NCI-H748 treated with DMSO at 0.1 percent for 48 hours (cell line): ENCODE measurements around the gene CCDC107.

Experiments
- DNase-seq: peaks from one replicate; lab custom pipeline; 2025; lab: John Stamatoyannopoulos, UW

Gene CCDC107

DNA sequence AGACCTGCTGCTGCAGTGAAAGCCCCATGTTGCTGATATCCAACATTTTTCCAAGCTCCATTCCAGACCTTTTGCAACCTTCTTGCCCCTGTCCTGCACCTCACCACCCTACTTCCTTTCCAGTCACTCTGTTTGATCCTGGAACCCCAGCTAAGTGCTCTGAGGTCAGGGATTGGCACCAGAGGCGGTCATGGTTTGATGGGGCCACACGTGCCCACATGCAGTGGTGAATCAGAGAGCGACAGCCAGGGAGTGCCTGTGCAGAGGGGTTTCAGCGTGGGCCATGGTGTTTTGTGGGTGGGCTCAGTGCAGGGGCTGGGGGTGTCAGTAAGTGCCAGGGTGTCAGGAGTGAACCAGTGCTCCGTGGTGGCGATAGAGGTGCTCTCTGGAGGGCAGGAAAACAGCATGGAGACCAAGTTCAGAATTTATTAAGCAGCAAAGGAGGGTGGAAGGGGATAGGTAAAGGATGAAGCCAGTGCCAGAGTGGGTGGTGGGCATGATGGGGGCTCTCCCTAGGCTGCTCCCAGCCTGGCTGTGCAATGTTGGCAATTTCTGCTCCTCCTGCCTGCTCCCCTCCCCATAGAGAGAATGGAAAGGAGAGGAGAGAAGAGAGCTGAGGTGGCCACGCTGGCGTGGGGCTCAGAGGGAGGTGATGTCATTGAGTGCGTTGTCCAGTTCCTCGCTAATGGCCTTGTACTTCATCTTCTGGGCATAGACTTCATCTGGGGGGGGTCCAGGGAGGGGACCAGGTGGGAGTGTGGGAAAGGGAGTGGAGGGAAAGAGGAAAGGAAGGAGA lies 24.6 kb downstream of the CCDC107 start:
- DNase-seq: no peak

DNA sequence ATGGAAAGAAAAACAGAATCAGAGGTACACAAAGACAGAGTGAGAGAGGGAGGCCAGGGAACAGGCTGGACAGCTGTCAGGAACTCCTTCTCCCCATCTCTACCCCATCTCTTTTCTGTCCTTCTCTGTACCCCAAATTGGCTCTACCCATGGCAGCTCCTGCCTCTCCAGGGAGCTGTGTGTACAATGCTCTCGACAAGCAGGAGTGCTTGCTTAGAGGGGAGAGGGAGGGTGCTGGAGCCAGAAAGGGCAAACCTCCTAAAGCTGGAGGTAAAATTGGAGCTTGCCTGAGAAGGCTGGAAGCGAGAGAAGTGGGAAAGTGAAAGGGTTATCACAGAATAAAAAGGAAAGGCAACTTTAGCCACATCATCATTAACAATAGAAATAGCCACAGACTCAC lies 25.2 kb downstream of the CCDC107 start:
- no peak for DNase-seq

DNA sequence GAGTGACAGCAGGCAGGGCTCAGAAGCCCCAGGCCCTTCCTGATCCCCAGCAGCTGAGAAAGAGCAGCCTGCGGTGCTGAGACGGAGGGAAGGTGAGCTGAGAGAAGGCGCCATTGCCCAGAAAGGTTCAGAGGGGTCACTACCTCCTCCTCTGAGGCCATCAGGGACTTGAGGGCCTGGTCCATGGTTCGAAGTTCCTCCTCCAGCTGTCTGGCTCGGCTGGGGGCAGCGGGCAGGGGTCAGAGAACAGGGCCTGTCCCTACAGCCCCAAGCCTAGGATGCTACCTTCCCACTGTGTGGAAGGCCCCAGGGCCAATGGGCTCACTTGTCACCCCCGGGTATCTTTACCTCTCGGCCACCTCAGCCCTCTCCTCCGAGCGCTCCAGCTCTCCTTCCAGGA lies 26.8 kb downstream of the CCDC107 start:
- no peak for DNase-seq

DNA sequence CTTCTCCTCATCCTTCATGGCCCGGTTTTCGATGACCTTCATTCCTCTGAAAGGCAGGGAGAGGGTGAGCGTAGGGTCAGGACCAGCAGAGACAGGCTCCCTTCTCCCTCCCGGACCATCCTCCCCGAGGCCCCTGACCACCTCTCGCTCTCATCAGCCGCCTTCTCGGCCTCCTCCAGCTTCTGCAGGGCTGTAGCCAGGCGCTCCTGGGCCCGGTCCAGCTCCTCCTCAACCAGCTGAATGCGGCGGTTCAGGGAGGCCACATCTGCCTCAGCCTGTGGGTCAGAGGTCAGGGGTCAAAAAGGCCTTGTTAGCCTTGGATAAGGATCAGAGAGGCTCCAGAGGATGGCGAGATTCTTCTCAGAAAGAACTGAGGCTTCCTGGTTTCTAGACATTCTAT lies 27.4 kb downstream of the CCDC107 start:
- DNase-seq: no peak

DNA sequence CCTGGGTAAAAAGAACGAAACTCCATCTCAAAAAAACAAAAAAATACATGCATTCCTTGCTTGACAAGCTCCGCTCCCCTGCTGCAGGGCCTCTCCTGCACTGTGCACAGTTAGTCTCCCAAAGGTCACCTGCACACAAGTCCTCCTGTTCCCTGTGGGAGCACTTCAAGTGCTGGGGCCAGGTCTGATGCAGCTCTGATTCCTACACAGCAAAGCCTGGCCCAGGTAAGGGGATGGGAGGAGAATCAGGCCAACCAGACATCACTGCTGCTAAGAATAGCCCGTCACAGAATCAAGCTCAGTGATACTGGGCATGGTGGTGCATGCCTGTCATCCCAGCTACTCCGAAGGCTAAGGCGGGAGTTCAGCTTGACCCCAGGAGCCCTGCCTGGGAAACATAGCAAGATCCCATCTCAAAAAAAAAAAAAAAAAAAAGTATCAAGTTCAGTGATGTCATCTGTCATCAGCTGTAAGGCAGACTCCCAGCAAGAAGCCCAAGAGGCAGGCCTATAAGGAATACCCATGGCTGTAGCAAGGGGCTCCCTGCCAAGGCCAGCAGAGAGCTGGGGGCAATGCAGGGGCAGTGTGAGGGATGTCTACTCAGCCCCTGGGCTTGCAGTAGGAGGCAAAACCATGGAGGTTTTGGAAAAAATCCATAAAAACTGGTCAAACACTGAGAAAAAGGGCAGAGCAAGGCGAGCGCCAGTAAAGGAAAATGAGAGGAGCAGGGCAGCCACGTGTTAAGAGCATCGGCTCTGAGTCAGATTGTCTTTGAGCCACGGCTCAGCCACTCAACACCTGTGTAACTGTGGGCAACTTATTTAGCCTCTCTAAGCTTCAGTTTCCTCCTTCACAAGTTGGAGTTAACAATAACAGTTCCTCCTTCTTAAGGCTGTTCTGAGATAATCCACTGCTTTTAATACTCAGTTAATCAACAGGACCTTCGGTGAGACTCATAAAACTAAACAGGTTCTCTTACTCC lies 28.4 kb downstream of the CCDC107 start:
- DNase-seq: no peak

DNA sequence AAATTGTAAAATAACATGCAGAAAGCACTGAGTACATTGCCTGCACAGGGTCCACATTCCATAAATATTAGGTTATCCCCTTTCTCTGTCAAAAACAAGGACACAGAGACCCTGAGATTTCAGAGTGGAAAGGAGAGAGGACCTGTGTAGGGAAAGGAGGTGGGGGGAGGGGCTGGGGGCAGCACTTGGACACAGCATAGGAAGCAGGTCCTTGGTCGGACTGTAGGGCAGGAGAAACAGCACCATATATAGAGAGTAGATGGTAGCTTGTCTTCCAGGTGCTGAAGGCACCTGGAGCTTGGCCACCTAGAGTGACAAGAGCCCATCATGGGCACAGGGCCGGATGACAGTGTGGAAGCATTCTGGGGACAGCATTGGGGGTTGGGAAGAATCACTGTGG lies 29.2 kb downstream of the CCDC107 start:
- DNase-seq: no peak

DNA sequence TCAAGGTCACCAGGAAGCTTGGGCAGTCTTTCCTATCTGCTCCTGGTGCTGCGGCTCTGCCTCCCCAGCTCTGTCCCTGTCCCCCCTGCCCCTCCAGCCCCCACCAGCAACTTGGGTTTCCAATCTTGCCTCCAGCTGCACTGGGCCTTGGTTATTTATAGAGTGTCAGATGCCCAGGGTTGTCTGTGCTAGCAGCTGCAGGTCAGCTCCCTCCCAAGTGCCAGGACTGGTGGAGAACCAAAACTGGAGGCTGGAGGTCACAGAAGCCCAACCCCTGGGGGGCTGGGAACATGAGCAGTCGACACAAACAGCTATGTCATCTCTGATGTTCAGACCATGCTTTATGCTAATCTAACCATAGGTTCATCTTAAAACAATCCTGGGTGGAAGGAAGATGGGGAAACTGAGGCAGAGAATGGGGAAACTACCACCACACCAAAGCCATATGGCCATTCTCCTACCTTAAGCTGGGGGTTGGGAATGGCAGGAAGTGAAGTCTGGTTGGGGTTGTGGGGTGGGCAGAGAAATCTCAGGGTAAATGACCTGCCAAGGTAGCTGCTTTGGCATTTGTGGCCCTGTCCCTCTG lies 30.0 kb downstream of the CCDC107 start:
- no peak for DNase-seq

DNA sequence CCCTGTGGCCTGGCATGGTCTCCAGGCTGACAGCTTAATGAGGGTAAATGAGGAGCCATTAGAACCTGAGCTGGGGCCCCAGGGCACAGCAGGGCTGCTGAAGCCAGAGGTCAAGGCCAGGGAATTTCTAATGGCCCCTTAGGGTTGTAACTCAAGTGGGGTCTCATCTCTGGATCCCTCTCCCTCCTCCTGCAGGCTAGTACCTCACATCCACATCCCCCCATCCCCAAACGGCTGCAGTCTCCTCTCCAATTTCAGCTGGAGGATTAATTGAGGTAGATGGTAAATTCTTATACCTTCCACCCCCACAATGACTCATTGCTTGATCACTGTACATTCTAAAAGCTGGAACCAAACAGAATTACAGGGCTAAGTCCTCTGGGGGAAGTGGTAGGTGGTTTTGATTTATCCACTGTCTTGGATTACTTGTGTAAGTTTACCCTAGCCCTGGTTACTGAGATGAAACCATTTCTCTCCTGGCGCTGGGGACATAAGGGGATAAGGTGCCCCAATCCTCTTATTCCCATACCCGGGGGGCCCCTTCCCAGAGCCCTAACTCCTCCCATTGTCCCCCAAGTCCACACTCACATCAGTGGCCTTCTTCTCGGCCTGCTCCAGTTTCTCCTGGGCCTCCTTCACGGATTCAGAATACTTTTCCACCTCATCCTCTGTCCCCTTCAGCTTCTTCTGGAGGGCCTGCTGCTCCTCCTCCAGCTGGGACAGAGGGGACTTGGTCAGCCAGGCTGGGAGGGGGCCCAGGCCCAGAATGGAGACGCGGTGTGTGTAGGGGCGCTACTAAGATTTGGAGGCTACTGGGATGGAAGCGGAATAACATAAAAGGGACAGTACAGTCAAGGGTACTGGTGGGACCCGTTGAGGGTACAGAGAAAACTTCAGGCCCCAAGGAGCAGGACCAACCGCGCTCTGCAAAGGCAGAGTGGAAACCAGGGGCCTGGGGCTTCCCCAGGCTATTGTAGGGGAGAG lies 30.8 kb downstream of the CCDC107 start:
- no peak for DNase-seq

DNA sequence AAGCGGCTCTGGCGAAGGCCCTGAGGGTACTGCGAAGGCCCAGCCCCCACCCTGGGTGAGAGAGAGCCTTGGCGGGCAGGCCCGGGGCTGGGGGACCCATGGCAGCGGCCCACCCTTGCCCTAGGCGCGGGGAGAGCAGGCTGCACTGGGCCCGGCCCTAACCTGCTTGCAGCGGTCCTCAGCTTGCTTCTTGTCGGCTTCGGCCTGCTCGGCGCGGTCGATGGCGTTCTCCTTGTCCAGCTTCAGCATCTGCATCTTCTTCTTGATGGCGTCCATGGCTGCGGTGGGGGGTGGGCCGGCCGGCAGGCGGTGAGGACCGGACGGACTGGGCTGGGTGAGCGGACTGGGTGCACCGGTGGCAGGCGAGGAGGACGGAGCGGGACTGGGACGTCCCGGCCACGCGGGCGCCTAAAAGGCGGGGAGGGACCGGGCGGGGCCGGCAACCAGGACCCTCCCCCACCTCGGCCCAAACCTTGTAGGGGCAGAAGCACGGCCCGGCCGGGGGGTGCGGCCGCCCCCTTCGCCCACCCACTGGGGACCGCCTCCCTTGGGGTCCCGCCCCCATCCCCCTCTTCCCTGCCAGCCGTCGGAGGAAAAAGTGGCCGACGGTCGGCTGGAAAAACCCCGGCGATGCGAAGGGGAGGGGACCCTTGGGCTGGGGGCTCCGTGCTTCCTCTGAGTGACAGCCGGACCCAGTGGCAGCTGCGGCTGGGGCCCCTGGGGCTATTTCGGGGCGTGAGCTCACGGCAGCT lies 31.6 kb downstream of the CCDC107 start, which contains the start of gene TPM2:
Gene TPM2 (minus strand): TSS at position 384 of the 752 bp plus-strand sequence. CDS start 108 bp downstream, at position 276.
- DNase-seq: no peak

DNA sequence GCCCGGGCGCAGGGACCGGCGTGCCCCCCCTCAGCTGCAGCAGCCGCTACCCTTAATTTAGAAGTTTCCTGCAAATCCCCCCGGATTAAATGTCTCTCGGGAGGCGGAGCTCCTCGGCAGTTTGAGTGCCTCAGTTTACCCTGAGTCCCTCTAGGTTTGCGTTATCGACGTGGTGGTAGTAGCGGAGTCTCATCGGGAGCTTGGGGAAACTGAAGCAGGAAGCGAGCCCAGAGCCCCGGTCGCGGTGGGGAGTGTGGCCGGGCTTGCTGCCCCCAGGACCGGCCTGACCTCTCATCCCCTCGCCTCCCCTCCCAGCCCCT lies 32.2 kb downstream of the CCDC107 start:
- DNase-seq: no peak

DNA sequence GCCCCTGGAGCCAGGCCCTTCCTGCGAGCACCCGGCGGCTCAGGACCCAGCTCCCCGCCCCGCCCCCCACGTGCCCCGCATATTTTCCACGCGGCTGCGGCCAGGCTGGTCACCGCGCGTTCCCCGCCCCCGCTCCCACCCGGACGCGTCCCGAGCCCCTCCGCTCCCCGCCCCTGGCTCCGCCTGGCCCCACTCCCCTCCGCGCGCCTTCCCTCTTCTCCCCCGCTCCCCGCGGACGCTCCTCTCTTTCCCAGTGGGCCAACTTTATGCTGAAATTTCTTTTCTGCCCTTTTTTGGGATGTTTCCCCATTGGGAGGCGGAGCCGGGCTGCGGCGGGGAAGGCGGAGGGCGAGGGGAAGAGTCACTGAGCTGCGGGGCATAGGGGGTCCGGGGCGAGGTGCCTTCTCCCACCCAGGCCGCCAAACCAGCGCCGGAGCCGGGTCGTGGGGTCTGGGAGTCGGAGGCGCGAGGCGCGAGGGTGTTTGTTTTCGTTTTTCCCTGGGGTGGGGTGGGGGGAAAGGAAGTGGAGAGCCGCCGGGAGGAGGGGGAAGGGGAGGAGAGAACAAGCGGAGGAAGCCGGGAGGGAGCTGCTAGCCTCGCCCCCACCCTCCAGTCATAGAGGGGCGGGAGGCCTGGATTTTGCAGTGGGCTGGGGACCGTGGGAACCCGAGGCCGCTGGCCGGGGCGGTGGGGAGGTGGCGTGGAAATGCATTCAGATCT lies 32.7 kb downstream of the CCDC107 start:
- DNase-seq: no peak

DNA sequence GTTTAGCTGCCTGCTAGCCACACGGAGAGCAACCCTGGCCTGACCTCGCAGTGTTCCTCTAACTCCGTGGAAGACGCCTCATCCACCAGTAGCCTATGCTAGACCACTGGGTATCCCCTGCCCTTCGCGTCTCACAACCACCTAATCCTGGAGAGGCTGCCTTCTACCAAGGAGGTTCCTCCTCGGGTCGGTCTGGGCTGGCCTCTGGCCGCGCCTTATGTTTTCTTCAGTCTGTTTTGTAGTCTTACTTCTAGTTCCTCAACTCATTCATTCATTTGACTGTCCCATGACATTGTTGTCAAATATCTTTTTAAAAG lies 33.2 kb downstream of the CCDC107 start:
- no peak for DNase-seq

DNA sequence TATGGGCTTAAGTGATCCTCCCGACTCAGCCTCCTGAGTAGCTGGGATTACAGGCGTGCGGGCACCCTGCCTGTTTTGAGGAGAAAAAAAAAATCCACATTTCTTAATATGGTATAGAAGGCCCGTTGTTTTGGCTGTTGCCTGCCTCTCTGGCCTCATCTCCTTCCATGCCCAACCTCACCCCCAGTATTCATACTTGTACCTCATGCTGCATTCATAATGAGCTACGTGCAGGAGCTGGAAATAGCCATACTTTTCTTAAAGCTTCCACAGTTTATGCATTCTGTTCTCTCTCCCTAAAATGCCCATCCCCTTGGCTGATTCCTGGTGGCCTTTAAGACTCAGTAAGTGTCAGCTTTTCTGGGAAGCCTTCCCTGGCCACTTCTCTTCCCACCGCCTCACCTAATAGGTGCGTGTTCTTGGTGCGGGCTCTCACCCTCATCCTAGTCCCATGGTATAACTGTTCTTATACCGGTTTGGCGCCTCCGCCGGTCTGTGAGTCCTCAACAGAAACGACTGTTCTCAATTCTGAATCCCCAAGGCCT lies 33.7 kb downstream of the CCDC107 start:
- DNase-seq: no peak

DNA sequence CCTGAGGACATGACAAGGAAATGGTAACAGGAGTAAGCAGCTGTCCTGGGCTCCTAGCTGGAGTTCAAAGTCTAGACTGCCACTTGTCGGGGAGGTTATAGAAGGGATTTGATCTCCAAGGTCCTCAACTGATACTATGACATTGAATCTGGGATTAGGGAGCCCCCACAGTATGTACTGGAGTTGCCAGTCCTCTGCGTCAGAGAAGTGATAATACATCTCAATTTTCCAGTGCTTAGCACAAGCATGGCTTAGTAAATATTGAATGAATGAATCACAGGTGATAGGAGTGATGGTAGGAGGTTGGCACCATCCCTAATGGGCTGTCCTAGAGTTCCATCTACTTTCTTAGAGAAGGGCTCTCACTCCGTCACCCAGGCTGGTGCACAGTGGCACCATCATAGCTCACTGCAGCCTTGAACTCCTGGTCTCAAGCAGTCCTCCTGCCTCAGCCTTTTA lies 37.9 kb downstream of the CCDC107 start:
- no peak for DNase-seq

DNA sequence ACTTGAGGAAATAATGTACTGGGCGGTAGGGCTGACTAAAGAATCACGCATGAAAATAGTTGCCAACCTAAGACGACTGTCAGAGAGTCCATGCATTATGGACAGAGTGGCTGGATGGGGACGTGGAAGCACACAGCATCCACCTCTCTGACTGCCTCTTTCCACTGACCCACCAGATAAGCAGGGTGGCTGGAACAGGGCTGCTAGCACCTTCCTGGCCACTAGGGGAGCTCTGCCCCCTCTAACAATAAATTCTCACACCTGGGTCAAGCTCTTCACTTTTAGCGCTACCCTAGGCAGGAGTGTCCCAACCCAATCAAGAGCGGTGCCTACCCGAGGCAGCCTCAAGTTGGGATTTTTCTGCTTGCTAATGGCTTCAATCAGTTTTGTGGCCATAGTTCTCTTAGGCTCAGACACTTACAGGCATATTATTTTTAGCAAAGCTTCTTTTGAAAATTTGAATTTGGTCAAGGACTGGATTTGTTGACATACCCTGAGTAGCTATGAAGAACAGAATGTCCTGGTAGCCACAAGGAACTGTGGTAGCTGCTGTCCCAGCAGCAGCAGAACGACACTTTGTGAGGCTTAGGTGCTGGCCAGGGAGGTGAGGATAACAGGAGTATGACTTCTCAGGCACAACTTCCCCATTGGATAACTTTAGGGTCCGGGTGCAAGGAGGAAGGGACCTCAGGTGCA lies 38.6 kb downstream of the CCDC107 start:
- peak; percentile 20 for DNase-seq

DNA sequence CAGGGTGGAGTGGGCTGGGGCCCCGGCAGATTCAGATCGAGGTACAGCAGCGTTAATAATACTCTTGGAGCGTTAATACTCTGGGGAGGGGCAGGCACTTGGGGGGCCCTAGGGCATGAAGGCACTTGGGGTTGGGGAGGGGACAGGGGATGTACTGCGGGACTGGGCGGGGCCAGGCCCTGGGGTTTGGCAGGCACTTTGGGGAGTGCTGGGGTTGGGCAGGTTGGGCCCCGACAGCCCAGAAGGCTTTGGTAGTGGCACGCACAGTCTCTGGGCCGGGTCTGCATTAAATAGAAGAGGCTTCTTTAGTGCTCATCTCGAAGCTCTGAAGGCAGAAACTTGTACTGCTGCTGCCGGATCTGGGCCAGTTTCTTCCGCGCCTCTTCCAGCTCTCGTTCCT lies 39.4 kb downstream of the CCDC107 start:
- no peak for DNase-seq

DNA sequence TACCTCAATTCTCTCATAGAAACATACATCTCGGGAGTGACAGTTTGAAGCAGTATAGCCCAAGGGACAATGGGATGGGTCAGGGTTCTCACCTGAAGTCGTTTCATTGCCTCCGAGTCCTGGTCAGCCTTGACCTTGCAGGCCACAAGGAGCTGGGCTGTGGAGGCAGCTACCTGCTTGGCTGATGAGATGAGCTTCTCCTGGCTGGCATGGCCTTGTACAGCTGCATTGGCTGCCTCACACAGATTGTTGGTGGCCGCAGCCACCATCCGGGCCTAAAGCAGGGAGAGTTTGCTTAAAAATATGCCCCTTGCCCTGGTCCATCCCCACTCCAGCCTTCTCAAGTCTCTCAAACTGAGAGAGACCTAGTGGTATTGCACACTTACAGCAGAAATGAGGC lies 40.1 kb downstream of the CCDC107 start:
- DNase-seq: no peak

DNA sequence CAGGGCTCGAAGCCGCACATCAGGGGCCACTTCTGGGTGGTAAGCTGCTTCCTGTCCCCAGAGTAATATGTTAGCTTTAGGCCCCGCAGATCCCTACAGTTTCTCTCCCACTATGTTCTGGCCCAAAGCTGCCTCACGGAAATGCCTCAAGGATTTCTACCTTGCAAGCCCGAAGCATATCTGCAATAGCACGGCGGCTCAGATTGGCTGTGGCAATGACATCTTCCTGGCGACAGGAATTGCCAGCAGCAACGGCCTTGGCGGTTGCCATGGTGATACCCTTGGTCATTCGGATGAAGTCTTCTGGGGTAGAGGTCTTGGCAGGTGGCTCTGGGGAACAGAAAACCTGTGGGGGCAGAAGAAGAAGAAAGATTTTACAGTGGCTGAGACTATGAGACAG lies 41.9 kb downstream of the CCDC107 start:
- no peak for DNase-seq

DNA sequence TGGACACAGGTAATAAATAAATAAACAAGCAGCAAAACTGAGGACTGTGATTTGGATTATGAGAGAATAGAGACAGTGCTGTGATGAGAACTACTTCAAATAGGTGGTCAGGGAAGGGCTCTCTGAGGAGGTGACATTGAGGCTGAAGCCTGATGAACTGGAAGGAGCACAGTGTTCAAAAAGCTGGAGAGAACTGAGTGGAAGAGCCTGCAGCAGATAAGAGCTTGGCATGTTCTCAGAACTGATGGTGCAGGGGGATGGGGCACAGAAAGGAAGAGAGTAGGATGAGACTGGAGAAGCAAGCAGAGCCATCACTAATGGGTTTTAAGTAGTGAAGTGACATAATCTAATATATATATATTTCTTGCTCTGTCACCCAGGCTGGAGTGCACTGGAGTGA lies 42.9 kb downstream of the CCDC107 start:
- no peak for DNase-seq
